ENCODE data around the gene SLCO1A2. TPM values are rescaled to one million over a fixed set of nuclear protein-coding genes. Genes with fewer than 3 reads are reported as not detected.

Gene SLCO1A2
- total RNA-seq, 1 donor from 2014 or later = not detected

DNA sequence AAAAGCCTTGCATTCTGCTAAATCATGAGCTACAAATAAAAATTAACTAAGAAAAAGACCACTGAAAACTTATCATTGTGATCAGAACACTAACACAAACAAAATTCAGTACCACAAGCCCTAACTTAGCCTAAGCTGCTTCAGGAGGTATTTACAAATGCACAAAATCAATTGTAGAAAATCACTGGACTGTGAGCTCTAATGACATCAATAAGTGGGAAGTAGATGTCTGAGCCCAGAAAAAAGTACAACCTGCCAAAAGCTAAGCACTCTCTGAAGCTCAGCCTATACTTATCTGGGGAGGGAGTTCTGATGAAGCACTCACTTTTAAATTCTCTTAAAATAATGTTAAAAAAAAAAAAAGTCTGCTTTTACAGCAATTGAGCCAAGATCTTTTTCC lies 110.8 kb downstream of the SLCO1A2 start:
- H3K27me3 Mint-ChIP-seq (ENCODE audit: insufficient read depth) = no peaks in the 10 kb centered on the region
- H3K36me3 Mint-ChIP-seq (ENCODE audit: low read depth) = no peaks in the 10 kb centered on the region
- no peak for DNase-seq (ENCODE audit: low spot score)
- H3K9me3 Mint-ChIP-seq = no peaks in the 10 kb centered on the region
- intact Hi-C loops (cut with micrococcal nuclease) = no loop called here
- H3K4me3 Mint-ChIP-seq = no peak overlapping the region
- no peak overlapping the region for H3K27ac Mint-ChIP-seq
- H3K4me1 Mint-ChIP-seq (ENCODE audit: low read depth) = no peaks in the 10 kb centered on the region

DNA sequence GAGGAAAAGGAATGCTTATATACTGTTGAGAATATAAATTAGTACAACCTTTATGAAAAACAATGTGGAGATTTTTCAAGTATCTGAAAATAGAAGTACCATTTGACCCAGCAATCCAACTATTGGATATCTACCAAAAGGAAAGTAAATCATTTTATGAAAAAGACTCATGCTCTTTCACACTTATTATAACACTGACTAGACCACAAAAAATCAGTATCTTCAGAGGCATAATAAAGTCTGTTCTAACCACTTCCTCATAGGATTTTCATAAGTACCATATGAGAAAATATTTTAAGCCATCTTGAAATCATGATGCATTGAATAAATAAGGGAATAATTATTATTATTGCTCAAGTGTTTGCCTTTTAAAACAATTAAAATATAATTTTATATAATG lies 112.9 kb downstream of the SLCO1A2 start:
- DNase-seq (ENCODE audit: low spot score) = no peak
- Mint-ChIP-seq H3K4me1 (ENCODE audit: low read depth) (no peaks in the 10 kb centered on the region), H3K4me3 (no peak overlapping the region), H3K27ac (no peak overlapping the region), H3K36me3 (ENCODE audit: low read depth) (no peaks in the 10 kb centered on the region), H3K9me3 (no peaks in the 10 kb centered on the region), H3K27me3 (ENCODE audit: insufficient read depth) (no peaks in the 10 kb centered on the region)
- intact Hi-C loops (cut with micrococcal nuclease) = no loop called here

GRCh38 chr12:21221072-21221471 lies 113.6 kb downstream of the SLCO1A2 start:
- no peak for DNase-seq (ENCODE audit: low spot score)
- no peaks in the 10 kb centered on the region for H3K9me3 Mint-ChIP-seq
- intact Hi-C loops (cut with micrococcal nuclease) = no loop called here

GRCh38 chr12:21220266-21220665 lies 114.5 kb downstream of the SLCO1A2 start:
- Mint-ChIP-seq H3K27me3 (ENCODE audit: insufficient read depth) (no peaks in the 10 kb centered on the region), H3K4me3 (no peak overlapping the region), H3K27ac (no peak overlapping the region), H3K4me1 (ENCODE audit: low read depth) (no peaks in the 10 kb centered on the region), H3K36me3 (ENCODE audit: low read depth) (no peaks in the 10 kb centered on the region), H3K9me3 (no peaks in the 10 kb centered on the region)
- intact Hi-C loops (cut with micrococcal nuclease) = no loop called here
- DNase-seq (ENCODE audit: low spot score) = no peak

More at GRCh38 chr12:21221072-21221471, 113.6 kb downstream of the SLCO1A2 start:
- Mint-ChIP-seq H3K27ac (no peak overlapping the region), H3K27me3 (ENCODE audit: insufficient read depth) (no peaks in the 10 kb centered on the region), H3K4me3 (no peak overlapping the region), H3K4me1 (ENCODE audit: low read depth) (no peaks in the 10 kb centered on the region), H3K36me3 (ENCODE audit: low read depth) (no peaks in the 10 kb centered on the region)

GRCh38 chr12:21219206-21219605 lies 115.5 kb downstream of the SLCO1A2 start:
- H3K27me3 Mint-ChIP-seq (ENCODE audit: insufficient read depth) = no peaks in the 10 kb centered on the region
- no peak overlapping the region for H3K4me3 Mint-ChIP-seq
- DNase-seq (ENCODE audit: low spot score) = no peak
- no peaks in the 10 kb centered on the region for H3K4me1 Mint-ChIP-seq (ENCODE audit: low read depth)
- H3K27ac Mint-ChIP-seq = no peak overlapping the region
- H3K36me3 Mint-ChIP-seq (ENCODE audit: low read depth) = no peaks in the 10 kb centered on the region
- intact Hi-C loops (cut with micrococcal nuclease) = no loop called here
- H3K9me3 Mint-ChIP-seq = no peaks in the 10 kb centered on the region

Other genes starting within 250 kb of the SLCO1A2 start
- not detected in 2 replicates for gene SLCO1B1, start 203.7 kb downstream of the SLCO1A2 start, total RNA-seq
- gene IAPP, start 38.0 kb upstream of the SLCO1A2 start, total RNA-seq = not detected in 2 replicates
- gene PYROXD1, start 102.7 kb upstream of the SLCO1A2 start, total RNA-seq = 36.0 TPM in 2 replicates
- 56.4 and 60.6 TPM in 2 replicates for gene RECQL, start 166.7 kb upstream of the SLCO1A2 start, total RNA-seq
- 42.6 and 46.5 TPM in 2 replicates for gene GOLT1B, start 166.9 kb upstream of the SLCO1A2 start, total RNA-seq
- gene SPX, start 191.4 kb upstream of the SLCO1A2 start, total RNA-seq = 0.49 and 1.0 TPM in 2 replicates

Measured in activated T-helper 1 cell treated with anti-CD3 and anti-CD28 coated beads, Interleukin-12 subunit alpha, Interleukin-12 subunit beta, Interleukin-2, Interleukin-4 antibody, amounts not matched to agents 30 ng/mL and 10 ng/mL and 1 ng/mL, durations not matched to agents 14 hours and 24 hours and 36 hours (primary cell).